SK-N-SH treated with all-trans-retinoic acid at 6 μM for 48 hours (cell line): ENCODE measurements around the gene TUT4.
A peak's percentile ranks its signal among the peaks of the same experiment; 100 is the strongest.

ENCODE experiments used
- ATAC-seq: fragments of 200-7000 bp; cut with Tn5 transposase; 3 replicates; pipeline ENCODE4 v1.9.1; 2020; ENCODE audit warnings: mild to moderate bottlenecking, moderate library complexity
- ARNTL ChIP-seq: fragments of 450-650 bp; formaldehyde crosslinking; IDR thresholded peaks from 2 replicates; pipeline ENCODE4 v1.5.0; 2020; ENCODE audit warnings: low read depth, mild to moderate bottlenecking, moderate library complexity, borderline replicate concordance
- CSDC2 ChIP-seq: fragments of 250-450 bp; sonication (Bioruptor Pico); IDR thresholded peaks from 2 replicates; pipeline ENCODE4 v1.5.0; 2020; ENCODE audit warnings: mild to moderate bottlenecking, moderate library complexity
- ESRRG ChIP-seq: fragments of 250-450 bp; sonication (Bioruptor Pico); IDR thresholded peaks from 2 replicates; pipeline ENCODE4 v1.6.1; 2021; ENCODE audit warnings: mild to moderate bottlenecking
- GLIS3 ChIP-seq: fragments of 250-450 bp; sonication (Bioruptor Pico); IDR thresholded peaks from 2 replicates; pipeline ENCODE4 v1.5.0; 2020; ENCODE audit warnings: mild to moderate bottlenecking, moderate library complexity
- ISL1 ChIP-seq: fragments of 250-450 bp; sonication (Bioruptor Pico); IDR thresholded peaks from 2 replicates; pipeline ENCODE4 v2.1.2; 2022; ENCODE audit warnings: mild to moderate bottlenecking, moderate library complexity
- OSR1 ChIP-seq: fragments of 250-450 bp; sonication (Bioruptor Pico); IDR thresholded peaks from 2 replicates; pipeline ENCODE4 v1.8.0; 2022; ENCODE audit warnings: moderate library complexity, mild to moderate bottlenecking, inconsistent platforms
- POU6F1 ChIP-seq: fragments of 250-450 bp; sonication (Bioruptor Pico); IDR thresholded peaks from 2 replicates; pipeline ENCODE4 v1.8.0; 2021; ENCODE audit warnings: low read depth, mild to moderate bottlenecking, moderate library complexity, borderline replicate concordance
- PPARA ChIP-seq: fragments of 250-450 bp; sonication (Bioruptor Pico); IDR thresholded peaks from 2 replicates; pipeline ENCODE4 v1.5.0; 2020; ENCODE audit warnings: mild to moderate bottlenecking, borderline replicate concordance
- RARB ChIP-seq: fragments of 250-450 bp; sonication (Bioruptor Pico); IDR thresholded peaks from 2 replicates; pipeline ENCODE4 v1.8.0; 2021; ENCODE audit warnings: mild to moderate bottlenecking, moderate library complexity
- SNAI2 ChIP-seq: fragments of 250-450 bp; sonication (Bioruptor Pico); IDR thresholded peaks from 2 replicates; pipeline ENCODE4 v1.5.0; 2020; ENCODE audit warnings: mild to moderate bottlenecking, moderate library complexity
- TCF4 ChIP-seq: fragments of 250-450 bp; sonication (Bioruptor Pico); IDR thresholded peaks from 2 replicates; pipeline ENCODE4 v1.8.0; 2021; ENCODE audit warnings: mild to moderate bottlenecking, moderate library complexity, borderline replicate concordance
- TOX ChIP-seq: fragments of 250-450 bp; sonication (Bioruptor Pico); IDR thresholded peaks from 2 replicates; pipeline ENCODE4 v1.8.0; 2021; ENCODE audit warnings: mild to moderate bottlenecking, moderate library complexity, borderline replicate concordance
- TSHZ2 ChIP-seq: fragments of 250-450 bp; sonication (Bioruptor Pico); IDR thresholded peaks from 2 replicates; pipeline ENCODE4 v1.5.0; 2020; ENCODE audit warnings: mild to moderate bottlenecking, moderate library complexity
- ZC3H10 ChIP-seq: fragments of 250-450 bp; sonication (Bioruptor Pico); IDR thresholded peaks from 2 replicates; pipeline ENCODE4 v1.5.1; 2021; ENCODE audit warnings: mild to moderate bottlenecking, moderate library complexity
- ZFP3 ChIP-seq: fragments of 250-450 bp; sonication (Bioruptor Pico); IDR thresholded peaks from 2 replicates; pipeline ENCODE4 v1.5.0; 2020; ENCODE audit warnings: mild to moderate bottlenecking, moderate library complexity
- ZFP30 ChIP-seq: fragments of 450-650 bp; formaldehyde crosslinking; IDR thresholded peaks from 2 replicates; pipeline ENCODE4 v1.5.0; 2022; ENCODE audit warnings: mild to moderate bottlenecking, moderate library complexity
- ZNF565 ChIP-seq: fragments of 450-650 bp; formaldehyde crosslinking; conservative IDR thresholded peaks from 2 replicates; pipeline ENCODE4 v1.5.0; 2020; ENCODE audit warnings: low read depth, mild to moderate bottlenecking, moderate library complexity
- ZNF70 ChIP-seq: fragments of 450-650 bp; formaldehyde crosslinking; IDR thresholded peaks from 2 replicates; pipeline ENCODE4 v1.5.0; 2020; ENCODE audit warnings: mild to moderate bottlenecking, moderate library complexity
- ZNF8 ChIP-seq: fragments of 450-650 bp; formaldehyde crosslinking; IDR thresholded peaks from 2 replicates; pipeline ENCODE4 v1.5.0; 2020; ENCODE audit warnings: mild to moderate bottlenecking, moderate library complexity
- TF ChIP-seq, protein P1 (sequence below): fragments of 250-450 bp; sonication (Bioruptor Pico); IDR thresholded peaks from 2 replicates; pipeline ENCODE4 v1.5.1; 2020; ENCODE audit warnings: low read depth, mild to moderate bottlenecking, moderate library complexity
- TF ChIP-seq, protein P2 (sequence below): fragments of 250-450 bp; sonication (Bioruptor Pico); IDR thresholded peaks from 2 replicates; pipeline ENCODE4 v1.8.0; 2020; ENCODE audit warnings: mild to moderate bottlenecking, moderate library complexity, borderline replicate concordance
- TF ChIP-seq, protein P3 (sequence below): fragments of 250-450 bp; sonication (Bioruptor Pico); IDR thresholded peaks from 2 replicates; pipeline ENCODE4 v1.5.1; 2021; ENCODE audit warnings: mild to moderate bottlenecking, moderate library complexity

Gene TUT4

DNA sequence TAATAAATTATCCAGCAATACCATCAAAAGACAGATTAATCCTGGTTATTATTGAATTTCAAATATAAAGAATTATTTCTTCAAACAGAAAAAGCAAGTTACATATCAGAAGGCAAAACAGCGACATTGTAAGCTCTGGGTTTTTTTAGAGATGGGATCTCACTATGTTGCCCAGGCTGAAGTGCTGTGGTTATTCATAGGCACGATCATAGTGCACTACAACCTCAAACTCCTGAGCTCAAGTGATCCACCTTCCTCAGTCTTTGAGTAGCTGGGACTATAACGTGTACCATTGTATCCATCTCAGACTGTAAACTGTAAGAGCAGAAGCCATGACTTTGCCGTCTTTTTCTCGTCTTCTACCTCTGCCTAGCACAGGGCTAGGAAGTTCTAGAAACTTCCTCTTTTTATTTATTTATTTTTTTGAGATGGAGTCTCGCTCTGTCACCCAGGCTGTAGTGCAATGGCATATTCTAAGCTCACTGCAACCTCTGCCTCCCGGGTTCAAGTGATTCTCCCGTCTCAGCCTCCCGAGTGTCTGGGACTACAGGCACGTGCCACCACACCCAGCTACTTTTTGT lies 29.3 kb upstream of the TUT4 start:
- TF ChIP-seq, protein P1, sequence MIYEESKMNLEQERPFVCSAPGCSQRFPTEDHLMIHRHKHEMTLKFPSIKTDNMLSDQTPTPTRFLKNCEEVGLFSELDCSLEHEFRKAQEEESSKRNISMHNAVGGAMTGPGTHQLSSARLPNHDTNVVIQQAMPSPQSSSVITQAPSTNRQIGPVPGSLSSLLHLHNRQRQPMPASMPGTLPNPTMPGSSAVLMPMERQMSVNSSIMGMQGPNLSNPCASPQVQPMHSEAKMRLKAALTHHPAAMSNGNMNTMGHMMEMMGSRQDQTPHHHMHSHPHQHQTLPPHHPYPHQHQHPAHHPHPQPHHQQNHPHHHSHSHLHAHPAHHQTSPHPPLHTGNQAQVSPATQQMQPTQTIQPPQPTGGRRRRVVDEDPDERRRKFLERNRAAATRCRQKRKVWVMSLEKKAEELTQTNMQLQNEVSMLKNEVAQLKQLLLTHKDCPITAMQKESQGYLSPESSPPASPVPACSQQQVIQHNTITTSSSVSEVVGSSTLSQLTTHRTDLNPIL (CRISPR knock-in tag) = no peak
- TF ChIP-seq POU6F1 (CRISPR knock-in tag) (no peak), OSR1 (no peak), ARNTL (CRISPR knock-in tag) (no peak), SNAI2 (no peak), ZFP3 (CRISPR knock-in tag) (no peak), ZNF70 (CRISPR knock-in tag) (no peak), GLIS3 (CRISPR knock-in tag) (no peak), ZNF565 (no peak), RARB (CRISPR knock-in tag) (no peak)
- TF ChIP-seq, all 23 proteins: peak for 0
- no peak for ATAC-seq

DNA sequence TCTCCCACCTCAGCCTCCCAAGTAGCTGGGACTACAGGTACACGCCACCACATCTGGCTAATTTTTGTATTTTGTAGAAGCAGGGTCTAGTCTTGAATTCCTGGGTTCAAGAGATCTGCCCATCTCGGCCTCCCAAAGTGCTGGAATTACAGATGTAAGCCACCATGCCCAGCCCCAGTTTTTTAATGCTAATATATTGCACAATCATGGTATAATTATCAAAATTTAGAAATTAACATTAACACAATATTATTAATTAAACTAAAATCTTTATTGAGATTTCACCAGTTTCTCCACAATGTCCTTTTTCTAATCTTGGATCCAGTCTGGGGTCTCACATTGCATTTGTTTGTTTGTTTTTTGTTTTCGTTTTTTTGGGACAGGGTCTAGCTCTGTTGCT lies 27.4 kb upstream of the TUT4 start:
- no peak for TF ChIP-seq ZC3H10 (CRISPR knock-in tag)
- no peak for ATAC-seq

- TF ChIP-seq TOX (CRISPR knock-in tag) (no peak), ZNF8 (CRISPR knock-in tag) (no peak), TCF4 (CRISPR knock-in tag) (no peak), TSHZ2 (CRISPR knock-in tag) (no peak), ZFP3 (CRISPR knock-in tag) (no peak)
- TF ChIP-seq, protein P2, sequence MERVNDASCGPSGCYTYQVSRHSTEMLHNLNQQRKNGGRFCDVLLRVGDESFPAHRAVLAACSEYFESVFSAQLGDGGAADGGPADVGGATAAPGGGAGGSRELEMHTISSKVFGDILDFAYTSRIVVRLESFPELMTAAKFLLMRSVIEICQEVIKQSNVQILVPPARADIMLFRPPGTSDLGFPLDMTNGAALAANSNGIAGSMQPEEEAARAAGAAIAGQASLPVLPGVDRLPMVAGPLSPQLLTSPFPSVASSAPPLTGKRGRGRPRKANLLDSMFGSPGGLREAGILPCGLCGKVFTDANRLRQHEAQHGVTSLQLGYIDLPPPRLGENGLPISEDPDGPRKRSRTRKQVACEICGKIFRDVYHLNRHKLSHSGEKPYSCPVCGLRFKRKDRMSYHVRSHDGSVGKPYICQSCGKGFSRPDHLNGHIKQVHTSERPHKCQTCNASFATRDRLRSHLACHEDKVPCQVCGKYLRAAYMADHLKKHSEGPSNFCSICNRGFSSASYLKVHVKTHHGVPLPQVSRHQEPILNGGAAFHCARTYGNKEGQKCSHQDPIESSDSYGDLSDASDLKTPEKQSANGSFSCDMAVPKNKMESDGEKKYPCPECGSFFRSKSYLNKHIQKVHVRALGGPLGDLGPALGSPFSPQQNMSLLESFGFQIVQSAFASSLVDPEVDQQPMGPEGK (CRISPR knock-in tag) = no peak
- TF ChIP-seq, protein P3, sequence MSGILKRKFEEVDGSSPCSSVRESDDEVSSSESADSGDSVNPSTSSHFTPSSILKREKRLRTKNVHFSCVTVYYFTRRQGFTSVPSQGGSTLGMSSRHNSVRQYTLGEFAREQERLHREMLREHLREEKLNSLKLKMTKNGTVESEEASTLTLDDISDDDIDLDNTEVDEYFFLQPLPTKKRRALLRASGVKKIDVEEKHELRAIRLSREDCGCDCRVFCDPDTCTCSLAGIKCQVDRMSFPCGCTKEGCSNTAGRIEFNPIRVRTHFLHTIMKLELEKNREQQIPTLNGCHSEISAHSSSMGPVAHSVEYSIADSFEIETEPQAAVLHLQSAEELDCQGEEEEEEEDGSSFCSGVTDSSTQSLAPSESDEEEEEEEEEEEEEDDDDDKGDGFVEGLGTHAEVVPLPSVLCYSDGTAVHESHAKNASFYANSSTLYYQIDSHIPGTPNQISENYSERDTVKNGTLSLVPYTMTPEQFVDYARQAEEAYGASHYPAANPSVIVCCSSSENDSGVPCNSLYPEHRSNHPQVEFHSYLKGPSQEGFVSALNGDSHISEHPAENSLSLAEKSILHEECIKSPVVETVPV = no peak
- TF ChIP-seq, all 23 proteins: peak for 0
- no peak for ATAC-seq
Observed at GRCh38 chr1:52579415-52579814, 26.5 kb upstream of the TUT4 start.

- ATAC-seq = peak; percentile 33; the same call in 2 of the 3 replicates
Observed at GRCh38 chr1:52578066-52578465, 25.2 kb upstream of the TUT4 start.

DNA sequence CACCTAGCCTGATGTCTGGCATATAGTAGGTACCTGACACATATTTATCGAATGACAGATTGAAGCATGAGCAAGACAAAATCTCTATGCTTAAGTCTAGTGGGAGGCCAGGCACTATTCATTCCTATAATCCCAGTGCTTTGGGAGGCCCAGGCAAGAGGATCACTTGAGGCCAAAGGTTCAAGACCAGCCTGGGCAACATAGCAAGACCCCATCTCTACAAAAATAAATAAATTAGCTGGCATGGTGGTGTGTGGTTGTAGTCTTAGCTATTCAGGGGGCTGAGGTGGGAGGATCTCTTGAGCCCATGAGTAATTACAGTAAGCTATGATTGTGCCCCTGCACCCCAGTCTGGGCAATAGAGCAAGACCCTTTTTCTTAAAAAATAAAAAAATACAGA lies 23.2 kb upstream of the TUT4 start:
- no peak for ATAC-seq
- TF ChIP-seq ZNF70 (CRISPR knock-in tag) (no peak), ZFP3 (CRISPR knock-in tag) (no peak), OSR1 (no peak), ZNF8 (CRISPR knock-in tag) (no peak), ZC3H10 (CRISPR knock-in tag) (no peak), ZFP30 (CRISPR knock-in tag) (no peak), ESRRG (no peak), ISL1 (CRISPR knock-in tag) (no peak), ARNTL (CRISPR knock-in tag) (no peak), SNAI2 (no peak), POU6F1 (CRISPR knock-in tag) (no peak), CSDC2 (CRISPR knock-in tag) (no peak), PPARA (CRISPR knock-in tag) (no peak)
- TF ChIP-seq, protein P3 = no peak
- TF ChIP-seq, all 23 proteins: peak for 0
